Measurements from ENCODE around the gene CCR6.
A peak's percentile ranks its signal among the peaks of the same experiment; 100 is the strongest.

Gene CCR6

GRCh38 chr6:167139761-167140160 lies 16.9 kb downstream of the CCR6 start:
- no peaks in the 10 kb centered on the region for H4K20me1 ChIP-seq
- H3K9me3 ChIP-seq, result peaks cover 9% of the 10 kb centered on the region
- no peak overlapping the region for H3K4me3 ChIP-seq
- H3K9ac ChIP-seq, result no peak overlapping the region
- H3K36me3 ChIP-seq, result no peaks in the 10 kb centered on the region
- H3K27me3 ChIP-seq, result no peaks in the 10 kb centered on the region
- TF ChIP-seq Cebpa-rat (IDR thresholded peaks at IDR 0.05), result no peak
- peaks cover 11% of the 10 kb centered on the region for H3K4me1 ChIP-seq
- no peak overlapping the region for H3K27ac ChIP-seq
- H3K4me2 ChIP-seq, result no peak overlapping the region

GRCh38 chr6:167140589-167141474 lies 17.9 kb downstream of the CCR6 start:
- H3K4me2 ChIP-seq, result no peak overlapping the region

DNA sequence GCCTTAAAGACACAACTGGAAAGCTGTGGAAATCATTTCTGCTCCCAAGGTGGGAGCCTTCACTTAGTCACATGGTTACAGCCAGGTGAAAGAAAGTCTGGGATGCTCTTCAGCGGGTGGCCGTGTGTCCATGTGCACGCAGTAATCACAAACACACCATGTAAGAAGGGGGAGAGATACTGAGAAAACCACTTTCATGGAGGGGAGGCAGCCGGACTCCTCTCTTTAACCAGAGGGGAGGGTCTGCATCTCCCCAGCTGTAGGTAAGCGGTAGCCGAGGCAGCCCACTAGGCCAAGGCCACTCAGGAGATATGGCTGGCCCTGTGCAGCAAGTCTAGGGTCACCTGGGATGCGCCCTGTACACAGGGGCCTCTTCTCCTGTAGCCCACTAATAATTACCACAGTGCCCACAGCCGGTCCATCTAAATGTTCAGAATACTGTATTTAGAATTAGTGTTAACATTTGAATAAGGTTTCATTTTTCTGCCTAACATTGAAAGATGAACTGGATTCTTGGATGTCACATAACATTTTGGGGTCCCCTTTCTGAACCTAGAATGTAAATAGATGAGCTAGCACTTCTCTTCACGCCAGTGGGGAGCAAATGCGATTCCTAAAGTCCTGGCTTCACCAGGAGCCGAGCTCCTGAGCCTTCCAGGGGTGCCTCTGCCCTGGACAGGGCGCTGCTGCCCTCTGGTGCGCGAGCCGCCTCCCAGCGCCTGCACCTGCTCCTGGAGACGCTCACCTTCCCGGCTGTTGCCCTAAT lies 19.0 kb downstream of the CCR6 start:
- no peak overlapping the region for H3K4me3 ChIP-seq
- no peaks in the 10 kb centered on the region for H4K20me1 ChIP-seq
- H3K9me3 ChIP-seq, result peaks cover 9% of the 10 kb centered on the region
- no peak overlapping the region for H3K27ac ChIP-seq
- no peaks in the 10 kb centered on the region for H3K36me3 ChIP-seq
- H3K4me1 ChIP-seq, result peaks cover 32% of the 10 kb centered on the region
- H3K9ac ChIP-seq, result no peak overlapping the region
- TF ChIP-seq Cebpa-rat (IDR thresholded peaks at IDR 0.05), result no peak
- H3K4me2 ChIP-seq, result no peak overlapping the region
- peaks cover 13% of the 10 kb centered on the region; the same call in 1 of the 2 replicates for H3K27me3 ChIP-seq

More at GRCh38 chr6:167140589-167141474, 17.9 kb downstream of the CCR6 start:
- no peak for TF ChIP-seq Cebpa-rat (IDR thresholded peaks at IDR 0.05)
- peaks cover 3% of the 10 kb centered on the region; the same call in 1 of the 2 replicates for H3K27me3 ChIP-seq
- no peaks in the 10 kb centered on the region for H3K36me3 ChIP-seq
- H3K4me1 ChIP-seq, result peaks cover 22% of the 10 kb centered on the region
- H3K27ac ChIP-seq, result no peak overlapping the region
- H3K9ac ChIP-seq, result no peak overlapping the region
- no peaks in the 10 kb centered on the region for H4K20me1 ChIP-seq
- H3K9me3 ChIP-seq, result peaks cover 9% of the 10 kb centered on the region
- no peak overlapping the region for H3K4me3 ChIP-seq

DNA sequence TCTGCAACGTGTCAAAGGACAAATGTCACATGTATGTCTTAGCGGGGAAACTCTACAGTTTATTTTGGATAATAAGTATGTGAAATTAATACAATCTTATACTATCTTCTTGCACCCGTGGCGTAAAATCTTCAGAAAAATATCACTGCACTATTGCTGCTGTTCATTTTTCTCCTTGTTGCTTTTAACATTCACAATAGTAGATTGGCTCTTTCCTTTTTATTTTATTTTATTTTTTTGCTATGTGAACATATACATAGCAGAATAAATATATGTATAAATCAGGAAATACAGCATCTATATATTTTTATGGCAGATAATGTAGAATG lies 19.5 kb downstream of the CCR6 start:
- Histone ChIP-seq H3K9ac (no peak overlapping the region), H4K20me1 (no peaks in the 10 kb centered on the region), H3K4me1 (peaks cover 38% of the 10 kb centered on the region), H3K9me3 (peaks cover 9% of the 10 kb centered on the region), H3K4me3 (no peak overlapping the region), H3K27ac (no peak overlapping the region), H3K36me3 (no peaks in the 10 kb centered on the region), H3K4me2 (no peak overlapping the region), H3K27me3 (peaks cover 18% of the 10 kb centered on the region; the same call in 1 of the 2 replicates)
- no peak for TF ChIP-seq Cebpa-rat (IDR thresholded peaks at IDR 0.05)

DNA sequence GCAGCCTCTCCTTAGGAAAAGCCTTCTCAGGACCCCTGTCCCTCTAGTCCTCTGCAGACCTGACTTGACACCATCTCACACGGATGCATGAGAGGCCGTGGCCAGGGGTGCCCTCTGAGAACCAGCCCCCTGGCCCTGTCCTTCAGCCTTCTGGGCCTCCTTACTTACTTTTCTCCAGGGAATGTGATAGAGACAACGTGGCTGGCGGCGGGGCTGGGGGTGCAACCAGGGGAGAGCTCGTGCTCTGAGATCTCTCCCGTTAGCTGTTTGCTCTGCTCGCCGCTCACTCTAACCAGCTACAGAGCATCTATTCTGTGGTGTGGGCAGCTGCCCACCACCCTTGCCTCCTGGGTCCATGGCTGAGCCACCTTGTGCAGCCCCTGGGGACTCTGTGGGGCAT lies 20.1 kb downstream of the CCR6 start:
- H3K9me3 ChIP-seq, result peaks cover 9% of the 10 kb centered on the region
- no peak overlapping the region for H3K9ac ChIP-seq
- H3K4me1 ChIP-seq, result peaks cover 44% of the 10 kb centered on the region
- H3K27ac ChIP-seq, result no peak overlapping the region
- no peak overlapping the region for H3K4me2 ChIP-seq
- H3K4me3 ChIP-seq, result no peak overlapping the region
- H3K27me3 ChIP-seq, result peaks cover 21% of the 10 kb centered on the region; the same call in 1 of the 2 replicates
- TF ChIP-seq Cebpa-rat (IDR thresholded peaks at IDR 0.05), result no peak
- no peaks in the 10 kb centered on the region for H3K36me3 ChIP-seq
- H4K20me1 ChIP-seq, result no peaks in the 10 kb centered on the region

DNA sequence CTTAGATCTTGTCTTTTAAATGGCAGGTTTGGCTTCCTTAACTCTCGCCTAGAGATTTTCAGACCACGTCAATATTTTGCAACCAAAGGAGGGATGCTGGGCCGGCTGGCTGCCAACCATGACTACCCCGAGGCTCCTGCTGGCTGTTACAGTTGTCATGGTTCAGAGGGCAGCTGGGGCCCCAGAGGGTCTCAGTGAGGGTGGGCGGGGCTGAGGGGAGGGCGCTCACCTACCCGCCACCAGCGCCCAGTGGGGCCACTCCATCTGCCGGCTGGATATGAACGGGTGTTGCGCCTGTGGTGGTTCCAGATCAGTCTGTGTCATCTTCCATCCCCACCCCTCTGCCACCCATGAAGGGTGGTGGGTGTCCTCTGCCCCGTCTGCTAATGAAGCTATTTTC lies 22.6 kb downstream of the CCR6 start:
- H3K9ac ChIP-seq, result no peak overlapping the region
- no peaks in the 10 kb centered on the region for H4K20me1 ChIP-seq
- H3K4me2 ChIP-seq, result peak overlapping the region; percentile 67
- H3K4me3 ChIP-seq, result no peak overlapping the region
- no peak overlapping the region for H3K27ac ChIP-seq
- no peak for TF ChIP-seq Cebpa-rat (IDR thresholded peaks at IDR 0.05)
- peaks cover 53% of the 10 kb centered on the region for H3K4me1 ChIP-seq
- H3K36me3 ChIP-seq, result no peaks in the 10 kb centered on the region
- peaks cover 21% of the 10 kb centered on the region; the same call in 1 of the 2 replicates for H3K27me3 ChIP-seq
- H3K9me3 ChIP-seq, result peaks cover 9% of the 10 kb centered on the region

DNA sequence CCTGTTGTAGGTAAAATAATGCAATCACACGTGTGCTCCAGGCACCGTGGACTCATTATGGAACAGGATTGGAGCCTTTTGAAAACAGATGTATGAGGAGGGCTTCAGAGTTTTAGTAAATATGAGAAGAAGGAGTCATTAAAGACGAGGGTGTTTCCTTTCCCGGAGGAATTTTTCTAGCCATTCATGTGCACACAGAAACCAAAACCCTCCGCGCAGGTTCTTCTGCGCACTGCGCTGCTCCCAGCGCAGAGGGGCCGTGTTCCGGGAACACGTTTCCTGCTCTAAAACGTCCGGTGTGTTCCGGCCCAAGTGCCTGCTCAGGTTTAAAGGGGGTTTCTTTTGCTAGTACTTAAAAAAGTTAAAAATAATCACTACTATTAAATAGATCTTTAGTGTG lies 23.2 kb downstream of the CCR6 start:
- peaks cover 59% of the 10 kb centered on the region for H3K4me1 ChIP-seq
- H4K20me1 ChIP-seq, result no peaks in the 10 kb centered on the region
- peaks cover 9% of the 10 kb centered on the region for H3K9me3 ChIP-seq
- H3K4me2 ChIP-seq, result peak overlapping the region; percentile 67
- H3K27me3 ChIP-seq, result peaks cover 21% of the 10 kb centered on the region; the same call in 1 of the 2 replicates
- no peak overlapping the region for H3K27ac ChIP-seq
- H3K4me3 ChIP-seq, result no peak overlapping the region
- TF ChIP-seq Cebpa-rat (IDR thresholded peaks at IDR 0.05), result no peak
- H3K36me3 ChIP-seq, result no peaks in the 10 kb centered on the region
- H3K9ac ChIP-seq, result no peak overlapping the region

DNA sequence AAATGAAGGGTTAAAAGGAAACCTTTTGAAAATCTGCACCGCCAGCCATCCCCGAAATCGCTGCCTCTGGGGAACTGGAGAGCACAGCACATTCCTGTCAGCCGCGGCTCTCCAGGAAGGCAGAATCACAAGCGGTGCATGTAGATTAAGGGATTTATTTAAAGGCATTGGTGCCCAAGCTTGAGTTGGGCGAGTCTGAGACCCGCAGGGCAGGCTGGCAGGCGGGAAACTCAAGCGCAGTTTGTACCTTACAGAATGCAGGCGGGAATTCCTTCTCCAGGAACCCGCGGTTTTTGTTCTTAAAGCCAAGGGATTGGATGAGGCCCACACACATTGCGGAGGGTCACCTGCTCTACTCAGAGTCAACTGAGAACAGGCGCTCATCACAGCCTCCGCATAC lies 24.1 kb downstream of the CCR6 start:
- H3K27me3 ChIP-seq, result peaks cover 21% of the 10 kb centered on the region; the same call in 1 of the 2 replicates
- no peaks in the 10 kb centered on the region for H4K20me1 ChIP-seq
- no peak overlapping the region for H3K4me3 ChIP-seq
- H3K4me1 ChIP-seq, result peaks cover 68% of the 10 kb centered on the region
- peaks cover 9% of the 10 kb centered on the region for H3K9me3 ChIP-seq
- H3K36me3 ChIP-seq, result no peaks in the 10 kb centered on the region
- peak overlapping the region; percentile 67 for H3K4me2 ChIP-seq
- no peak for TF ChIP-seq Cebpa-rat (IDR thresholded peaks at IDR 0.05)
- H3K27ac ChIP-seq, result no peak overlapping the region
- no peak overlapping the region for H3K9ac ChIP-seq

DNA sequence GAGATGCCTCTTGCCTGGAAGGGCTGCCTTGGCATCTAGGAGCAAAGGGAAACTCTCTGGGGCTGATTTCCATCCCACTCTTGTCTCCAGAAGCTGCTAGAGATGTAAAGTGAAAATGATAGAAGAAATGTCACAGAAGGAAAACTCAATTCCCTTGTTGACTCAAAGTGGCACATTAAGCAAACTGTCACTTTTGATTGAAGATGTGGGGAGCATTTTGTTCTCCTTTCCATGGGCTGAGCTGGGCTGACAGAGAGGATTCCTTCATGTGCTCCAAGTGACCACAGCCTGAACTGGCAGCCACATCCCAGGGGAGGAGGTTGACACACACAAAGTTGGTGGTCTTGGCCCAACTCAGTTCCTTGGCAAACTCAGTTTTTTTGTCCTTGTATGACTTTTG lies 25.1 kb downstream of the CCR6 start:
- TF ChIP-seq Cebpa-rat (IDR thresholded peaks at IDR 0.05), result no peak
- Histone ChIP-seq H3K9ac (no peak overlapping the region), H3K9me3 (peaks cover 9% of the 10 kb centered on the region), H3K4me1 (peaks cover 75% of the 10 kb centered on the region), H3K27me3 (peaks cover 21% of the 10 kb centered on the region; the same call in 1 of the 2 replicates), H3K4me3 (no peak overlapping the region), H3K4me2 (peak overlapping the region; percentile 67), H4K20me1 (no peaks in the 10 kb centered on the region), H3K27ac (0 out of 2 replicates have a peak overlapping the region, but pooled peaks have one; percentile 0), H3K36me3 (no peaks in the 10 kb centered on the region)

- TF ChIP-seq Cebpa-rat (IDR thresholded peaks at IDR 0.05), result no peak
- no peak overlapping the region for H3K9ac ChIP-seq
- no peak overlapping the region for H3K4me3 ChIP-seq
- no peak overlapping the region for H3K4me2 ChIP-seq
- no peak overlapping the region for H3K27ac ChIP-seq
- no peaks in the 10 kb centered on the region for H4K20me1 ChIP-seq
- peaks cover 21% of the 10 kb centered on the region; the same call in 1 of the 2 replicates for H3K27me3 ChIP-seq
- peaks cover 8% of the 10 kb centered on the region for H3K9me3 ChIP-seq
- no peaks in the 10 kb centered on the region for H3K36me3 ChIP-seq
- peaks cover 71% of the 10 kb centered on the region for H3K4me1 ChIP-seq
Measured at GRCh38 chr6:167148997-167149396, 26.1 kb downstream of the CCR6 start.

All from BLaER1 (cell line).